GM18502 (cell line): ENCODE data around the gene DNAH9.
"Not testable (repeated sequence)": the region's sequence is repeated elsewhere in the genome, so short reads cannot be mapped to it uniquely, and the experiment has no call there.

Experiments used
- ATAC-seq: cut with Tn5 transposase; IDR thresholded peaks from one replicate; pipeline ENCODE4 v1.9.1; 2021; ENCODE audit warnings: mild to moderate bottlenecking; ENCODE audit not compliant: unreplicated experiment, poor library complexity

Gene DNAH9

DNA sequence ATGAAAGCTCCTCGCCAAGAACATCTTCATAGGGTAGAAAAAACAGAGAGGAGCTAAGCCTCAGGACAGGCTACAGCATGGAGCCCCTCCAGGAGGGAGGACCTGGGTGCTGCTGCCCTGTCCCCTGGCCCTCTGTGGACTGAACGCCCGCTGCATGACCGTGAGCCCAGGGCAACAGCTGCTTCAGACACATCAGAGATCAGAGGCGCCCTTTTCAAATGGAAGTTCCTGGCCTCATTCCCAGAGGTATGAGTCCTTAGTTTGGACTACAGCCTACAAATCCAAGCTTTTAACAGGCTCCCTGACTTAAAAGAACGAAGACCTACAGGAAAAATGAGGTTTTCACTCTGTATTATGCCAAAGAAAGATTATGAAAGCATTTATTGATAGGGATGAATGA, 350.5 kb downstream of the DNAH9 start:
- ATAC-seq = no peak

- not testable (repeated sequence) for ATAC-seq
These were observed 351.3 kb downstream of the DNAH9 start for GRCh38 chr17:11949571-11949970.

DNA sequence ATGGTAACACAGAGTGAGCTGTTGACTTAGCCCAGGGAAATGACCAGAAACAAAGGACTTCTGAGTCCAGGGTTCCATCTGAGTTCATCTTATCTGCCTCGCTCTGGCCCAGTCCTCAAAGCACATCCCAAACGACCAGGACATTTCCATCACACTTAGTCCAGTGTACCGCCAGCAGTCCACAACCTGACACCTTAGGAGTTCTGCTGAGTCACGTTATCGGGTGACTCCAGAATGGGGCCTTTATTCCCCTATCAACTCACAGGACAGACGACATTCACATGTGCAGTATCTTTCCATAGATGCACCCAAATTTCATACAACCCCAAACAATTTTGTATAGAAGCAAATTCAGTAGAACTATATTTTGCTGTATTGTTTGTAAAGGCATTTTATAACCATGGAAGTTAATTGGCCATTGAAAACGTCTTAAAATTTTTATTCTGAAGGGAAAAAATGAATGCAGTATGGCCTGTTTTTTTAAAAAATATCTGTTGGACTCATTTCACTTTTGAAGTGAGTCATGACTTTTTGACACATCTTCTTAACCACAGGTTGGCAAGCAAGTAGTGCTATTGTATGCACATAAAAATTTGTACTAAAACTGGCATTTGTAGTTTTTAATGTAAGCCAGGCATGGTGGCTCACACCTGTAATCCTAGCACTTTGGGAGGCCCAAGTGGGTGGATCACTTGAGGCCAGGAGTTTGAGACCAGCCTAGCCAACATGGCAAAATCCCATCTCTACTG, 352.7 kb downstream of the DNAH9 start:
- no peak for ATAC-seq

- no peak for ATAC-seq
These were observed 354.3 kb downstream of the DNAH9 start for GRCh38 chr17:11952610-11953009.

- no peak for ATAC-seq
These were observed 355.7 kb downstream of the DNAH9 start for GRCh38 chr17:11953924-11954323.

GRCh38 chr17:11954936-11955335, 356.7 kb downstream of the DNAH9 start:
- no peak for ATAC-seq

DNA sequence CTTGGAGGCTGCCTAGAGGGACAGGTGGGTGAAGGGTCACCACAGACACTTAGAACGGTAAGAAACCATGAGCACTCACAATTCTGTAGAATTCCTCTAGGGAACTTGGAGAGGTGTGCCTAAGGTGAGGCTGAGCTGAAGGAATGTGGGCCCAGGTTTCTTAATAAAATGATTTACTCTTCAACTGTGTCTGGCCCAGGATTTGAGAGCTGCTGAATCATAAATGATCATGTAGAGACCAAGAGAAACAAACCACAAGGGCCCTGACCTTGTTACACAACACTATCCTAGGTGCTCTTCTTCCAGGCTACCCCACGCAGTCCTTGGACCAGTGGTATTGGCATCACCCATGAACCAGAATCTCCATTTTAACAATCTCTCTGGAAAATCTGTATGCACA, 371.3 kb downstream of the DNAH9 start:
- no peak for ATAC-seq

DNA sequence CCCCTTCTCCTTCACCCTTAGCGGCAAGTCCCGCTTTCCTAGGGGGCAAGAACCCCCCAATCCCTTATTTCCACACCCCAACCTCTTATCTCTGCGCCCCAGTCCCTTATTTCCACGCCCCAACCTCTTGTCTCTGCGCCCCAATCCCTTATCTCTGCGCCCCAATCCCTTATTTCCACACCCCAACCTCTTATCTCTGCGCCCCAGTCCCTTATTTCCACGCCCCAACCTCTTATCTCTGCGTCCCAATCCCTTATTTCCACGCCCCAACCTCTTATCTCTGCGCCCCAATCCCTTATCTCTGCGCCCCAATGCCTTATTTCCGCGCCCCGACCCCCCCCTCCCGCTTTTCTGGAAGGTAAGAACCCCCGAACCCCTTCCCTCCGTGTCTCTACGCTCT, 374.5 kb downstream of the DNAH9 start:
- not testable (repeated sequence) for ATAC-seq

- ATAC-seq = no peak
These were observed 381.5 kb downstream of the DNAH9 start for GRCh38 chr17:11979795-11980194.

DNA sequence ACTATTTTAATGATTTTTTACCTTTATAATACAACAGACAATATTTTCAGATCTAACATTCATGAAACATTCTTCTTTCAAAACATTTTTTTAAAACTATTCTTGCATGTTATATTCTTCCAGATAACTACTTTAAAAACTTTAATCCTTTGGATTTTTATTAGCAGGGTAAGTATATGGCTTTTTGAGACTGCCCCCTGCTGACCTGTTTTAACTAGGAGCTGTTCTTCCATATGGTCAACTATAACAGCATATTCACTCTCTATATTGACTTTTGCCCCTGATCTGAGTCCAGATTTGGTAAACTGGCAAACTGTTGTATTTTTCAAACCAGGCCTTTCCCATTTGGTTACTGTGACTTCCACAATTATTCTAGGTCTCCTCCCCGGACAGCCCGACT, 382.5 kb downstream of the DNAH9 start:
- ATAC-seq = no peak

DNA sequence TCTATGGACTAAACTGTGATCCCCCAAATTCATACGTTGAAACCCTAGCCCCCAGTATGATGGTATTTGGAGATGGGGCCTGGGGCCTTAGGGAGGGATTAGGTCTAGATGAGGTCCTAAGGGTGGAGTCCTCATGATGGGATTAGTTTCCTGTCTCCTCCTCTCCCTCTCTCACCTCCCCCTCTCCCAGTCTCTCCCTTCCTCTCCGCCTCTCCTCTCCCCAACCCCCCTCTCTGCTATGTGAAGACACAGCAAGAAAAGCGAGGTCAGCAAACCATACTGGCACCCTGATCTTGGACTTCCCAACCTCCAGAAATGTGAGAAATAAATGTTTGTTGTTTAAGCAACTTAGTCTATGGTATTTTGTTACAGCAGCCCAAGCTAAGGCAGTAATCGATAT, 383.6 kb downstream of the DNAH9 start:
- no peak for ATAC-seq

GRCh38 chr17:11986179-11986941, 388.1 kb downstream of the DNAH9 start:
- ATAC-seq = no peak

DNA sequence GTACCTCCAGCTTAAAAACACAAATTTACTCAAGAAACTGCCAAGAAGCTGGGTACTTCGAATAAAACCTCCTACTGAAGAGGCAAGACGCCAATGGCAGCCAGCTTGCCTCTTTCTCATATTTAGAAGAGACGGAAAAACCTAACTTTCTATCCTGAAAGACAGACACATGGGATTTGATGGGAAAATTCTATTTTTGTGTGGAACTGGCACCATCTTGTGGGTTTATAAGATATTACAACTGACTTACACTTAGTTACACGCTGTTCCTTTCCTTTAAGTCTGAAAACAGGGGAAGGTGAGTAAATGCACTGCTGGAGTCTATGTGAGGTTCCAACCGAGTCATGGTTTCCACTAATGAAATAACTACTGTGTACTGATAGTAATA, 388.7 kb downstream of the DNAH9 start:
- ATAC-seq = no peak

- no peak for ATAC-seq
These were observed 392.2 kb downstream of the DNAH9 start for GRCh38 chr17:11990363-11990983.

- ATAC-seq = no peak
These were observed 393.2 kb downstream of the DNAH9 start for GRCh38 chr17:11991461-11991860.

DNA sequence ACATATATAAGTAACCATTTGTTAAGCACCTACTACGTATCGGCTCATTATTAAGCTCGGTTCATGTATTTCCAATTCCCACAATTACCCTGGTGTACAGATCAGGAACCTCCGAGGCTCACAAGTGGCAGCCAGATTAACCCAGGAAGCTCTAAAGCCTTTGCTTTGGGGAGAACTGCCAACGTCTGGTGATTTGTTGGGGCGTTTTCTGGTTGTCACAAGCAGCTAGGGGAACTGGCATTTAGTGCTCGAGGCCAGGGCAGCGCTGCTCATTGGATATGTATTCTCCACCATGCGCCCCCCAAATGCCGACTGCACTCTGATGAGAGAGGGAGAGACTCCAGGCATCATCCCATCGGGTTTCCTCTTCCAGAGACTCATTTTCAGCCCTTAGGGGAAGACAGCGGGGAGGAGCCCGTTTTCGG, 398.5 kb downstream of the DNAH9 start:
- ATAC-seq = peak; percentile 40

GRCh38 chr17:11997147-11997971, 399.1 kb downstream of the DNAH9 start, which contains the start of gene ZNF18:
ZNF18 (minus strand) TSS chr17:11997475; CDS start chr17:11992829, 4,646 bp downstream.
- ATAC-seq = peak; percentile 98

- no peak for ATAC-seq
These were observed 399.6 kb downstream of the DNAH9 start for GRCh38 chr17:11997972-11998233.

DNA sequence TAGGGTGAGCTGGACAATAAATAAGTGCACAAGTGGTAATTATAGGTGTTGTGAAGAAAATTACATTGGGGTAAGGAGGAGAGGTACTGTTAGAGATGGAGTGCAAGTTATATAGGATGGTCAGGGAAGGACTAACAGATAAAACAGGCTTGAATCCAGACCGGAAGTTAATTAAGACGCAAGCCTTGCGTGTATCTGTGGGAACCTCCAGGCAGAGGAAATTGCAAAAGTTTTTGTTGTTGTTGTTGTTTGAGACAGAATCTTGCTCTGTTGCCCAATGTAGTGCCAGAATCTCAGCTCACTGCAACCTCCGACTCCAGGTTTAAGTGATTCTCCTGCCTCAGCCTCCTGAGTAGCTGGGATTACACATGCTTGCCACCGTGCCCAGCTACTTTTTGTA, 401.4 kb downstream of the DNAH9 start:
- ATAC-seq = no peak

GRCh38 chr17:12007466-12007865, 409.2 kb downstream of the DNAH9 start:
- no peak for ATAC-seq
